ENCODE measurements around the gene RBM39. TPM values are rescaled to one million over a fixed set of nuclear protein-coding genes. Genes with fewer than 3 reads are reported as not detected.

Gene RBM39
- total and polyA plus RNA-seq, 9 of the 15 experiments (the other 6 are each of a cell fraction or from before 2014, with no cell fraction given), result 143 to 319 (median 228) TPM

GRCh38 chr20:35771689-35772562 is 29.9 kb upstream of the RBM39 start, which contains the start of gene PHF20 (continued):
- TF ChIP-seq TSHZ1 (CRISPR knock-in tag; IDR thresholded peaks at IDR 0.05) (no peak), FOS (IDR thresholded peaks at IDR 0.05; ENCODE audit: extremely low read depth, insufficient read length) (peak; percentile 90), UBTF (IDR thresholded peaks at IDR 0.05; ENCODE audit: borderline replicate concordance in 1 of 2, low read depth in 2 of 2, low read length in 2 of 2) (peak in 1 of 2 experiments; percentile 65; a peak in 1 of 4 replicates), MBD2 (IDR thresholded peaks at IDR 0.05; ENCODE audit: borderline replicate concordance, low read depth) (peak; percentile 74; the same call in 1 of the 2 replicates), ZFX (CRISPR knock-in tag; IDR thresholded peaks at IDR 0.05) (peak; percentile 71), RBM15 (IDR thresholded peaks at IDR 0.05; ENCODE audit: insufficient read depth, low read length) (no peak), RBM17 (IDR thresholded peaks at IDR 0.05; ENCODE audit: borderline replicate concordance, low read depth, low read length) (no peak), SAP30 (IDR thresholded peaks at IDR 0.05; ENCODE audit: borderline replicate concordance, insufficient read depth, low read depth, low read length, poor library complexity, severe bottlenecking) (no peak), ZNF699 (CRISPR knock-in tag; IDR thresholded peaks at IDR 0.05; ENCODE audit: insufficient replicate concordance) (no peak), IRF2 (CRISPR knock-in tag; IDR thresholded peaks at IDR 0.05) (no peak), BACH1 (tag; IDR thresholded peaks at IDR 0.05) (no peak), ZNF780A (CRISPR knock-in tag; IDR thresholded peaks at IDR 0.05) (no peak), RBFOX2 (IDR thresholded peaks at IDR 0.05; ENCODE audit: low read depth, low read length) (peak; percentile 80), ELF4 (CRISPR knock-in tag; IDR thresholded peaks at IDR 0.05) (no peak), ZNF717 (CRISPR knock-in tag; IDR thresholded peaks at IDR 0.05) (no peak), ZNF347 (CRISPR knock-in tag; IDR thresholded peaks at IDR 0.05; ENCODE audit: low read depth) (no peak)
- TF ChIP-seq, protein P1, sequence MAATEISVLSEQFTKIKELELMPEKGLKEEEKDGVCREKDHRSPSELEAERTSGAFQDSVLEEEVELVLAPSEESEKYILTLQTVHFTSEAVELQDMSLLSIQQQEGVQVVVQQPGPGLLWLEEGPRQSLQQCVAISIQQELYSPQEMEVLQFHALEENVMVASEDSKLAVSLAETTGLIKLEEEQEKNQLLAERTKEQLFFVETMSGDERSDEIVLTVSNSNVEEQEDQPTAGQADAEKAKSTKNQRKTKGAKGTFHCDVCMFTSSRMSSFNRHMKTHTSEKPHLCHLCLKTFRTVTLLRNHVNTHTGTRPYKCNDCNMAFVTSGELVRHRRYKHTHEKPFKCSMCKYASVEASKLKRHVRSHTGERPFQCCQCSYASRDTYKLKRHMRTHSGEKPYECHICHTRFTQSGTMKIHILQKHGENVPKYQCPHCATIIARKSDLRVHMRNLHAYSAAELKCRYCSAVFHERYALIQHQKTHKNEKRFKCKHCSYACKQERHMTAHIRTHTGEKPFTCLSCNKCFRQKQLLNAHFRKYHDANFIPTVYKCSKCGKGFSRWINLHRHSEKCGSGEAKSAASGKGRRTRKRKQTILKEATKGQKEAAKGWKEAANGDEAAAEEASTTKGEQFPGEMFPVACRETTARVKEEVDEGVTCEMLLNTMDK (IDR thresholded peaks at IDR 0.05; ENCODE audit: borderline replicate concordance, insufficient read depth, low read depth, low read length, poor library complexity, severe bottlenecking), result peak; percentile 7
